Left lung (tissue), 10 donors: ENCODE data around the gene ZNF146. TPM values are rescaled to one million over a fixed set of nuclear protein-coding genes. Genes with fewer than 3 reads are reported as not detected.
A peak's percentile ranks its signal among the peaks of the same experiment; 100 is the strongest.
"Not testable (repeated sequence)": the region's sequence is repeated elsewhere in the genome, so short reads cannot be mapped to it uniquely, and the experiment has no call there.

Experiments used
- ATAC-seq: fragments of 200-7000 bp; cut with Tn5 transposase; one replicate; pipeline ENCODE4 v1.9.1; 2020; ENCODE audit warnings: moderate library complexity
- DNase-seq, 4 donors: peaks; one replicate each; pipeline ENCODE4 v3.0.0-alpha.2; 2013 to 2020
- H3K27ac ChIP-seq, 2 donors: fragments of 200-600 bp; sonication (generic) in 1 of 2; one replicate each; pipeline versions ENCODE4 v1.5.0 to v1.8.0; 2020 to 2021
- H3K27me3 ChIP-seq, 2 donors: fragments of 200-600 bp; sonication (generic) in 1 of 2; one replicate each; pipeline versions ENCODE4 v1.5.0 to v1.8.0; 2020 to 2021
- H3K36me3 ChIP-seq, 2 donors: fragments of 200-600 bp; sonication (generic) in 1 of 2; one replicate each; pipeline versions ENCODE4 v1.5.0 to v1.8.0; 2020 to 2021
- H3K4me1 ChIP-seq, 2 donors: fragments of 200-600 bp; one replicate each; pipeline ENCODE4 v1.8.0; 2021
- H3K4me3 ChIP-seq, 2 donors: fragments of 200-600 bp; sonication (generic) in 1 of 2; one replicate each; pipeline versions ENCODE4 v1.5.0 to v1.8.0; 2020 to 2021; ENCODE audit warnings: mild to moderate bottlenecking in 1 of 2
- H3K9me3 ChIP-seq, 2 donors: fragments of 200-600 bp; sonication (generic) in 1 of 2; one replicate each; pipeline versions ENCODE4 v1.5.0 to v1.8.0; 2020 to 2021
- CTCF ChIP-seq, 2 donors: fragments of 200-600 bp; sonication (generic) in 1 of 2; IDR thresholded peaks; one replicate each; pipeline versions ENCODE4 v1.5.0 to v1.8.0; 2021; ENCODE audit warnings: antibody characterized with exemption in 2 of 2
- intact Hi-C, 2 donors: fragments of 100-400 bp; cut with DNase I; formaldehyde crosslinking; loops; one replicate each; pipeline versions ENCODE4 v1.11.2 to v1.14.2; 2022
- polyA plus RNA-seq, 6 donors: library from polyadenylated mRNA; unstranded; fragments of 120-200 nt; gene quantifications; one replicate each; pipeline ENCODE4 v1.2.1, GENCODE V29; 2013; ENCODE audit not compliant: insufficient read length in 6 of 6
- total RNA-seq, 2 donors: library from RNA; stranded (reverse); fragmentation: NEBNext Ultra II Directional; extraction: Animal tissue kit (Norgen Biotek cat#: 25700); gene quantifications; one replicate each; pipeline ENCODE4 v1.2.1, GENCODE V29; 2021
- donor health status: DM: no; HTN: yes; CAD: no.
- donor health status: DM: no; HTN: no; CAD: no.

ZNF146 gene
- total and polyA plus RNA-seq, 8 donors = 42.8 to 140 (median 117) TPM

GRCh38 chr19:36182612-36183244, 32.2 kb upstream of the ZNF146 start:
- Histone ChIP-seq H3K36me3 (peaks cover 0 to 18% of the 10 kb centered on the region in 2 donors), H3K4me3 (no peak overlapping the region), H3K9me3 (no peaks in the 10 kb centered on the region), H3K4me1 (no peaks in the 10 kb centered on the region), H3K27me3 (no peaks in the 10 kb centered on the region), H3K27ac (no peak overlapping the region)
- intact Hi-C loops = no loop called here
- TF ChIP-seq CTCF (IDR thresholded peaks at IDR 0.05) = no peak
- DNase-seq (no peak), ATAC-seq (peak; percentile 22)

GRCh38 chr19:36183245-36183628, 31.7 kb upstream of the ZNF146 start:
- intact Hi-C loops = no loop called here
- H3K9me3 ChIP-seq = no peaks in the 10 kb centered on the region
- no peak for ATAC-seq
- H3K4me1 ChIP-seq = no peaks in the 10 kb centered on the region
- peaks cover 0 to 18% of the 10 kb centered on the region in 2 donors for H3K36me3 ChIP-seq
- H3K27me3 ChIP-seq = no peaks in the 10 kb centered on the region
- H3K27ac ChIP-seq = no peak overlapping the region
- DNase-seq = no peak
- TF ChIP-seq CTCF (IDR thresholded peaks at IDR 0.05) = no peak
- no peak overlapping the region for H3K4me3 ChIP-seq

DNA sequence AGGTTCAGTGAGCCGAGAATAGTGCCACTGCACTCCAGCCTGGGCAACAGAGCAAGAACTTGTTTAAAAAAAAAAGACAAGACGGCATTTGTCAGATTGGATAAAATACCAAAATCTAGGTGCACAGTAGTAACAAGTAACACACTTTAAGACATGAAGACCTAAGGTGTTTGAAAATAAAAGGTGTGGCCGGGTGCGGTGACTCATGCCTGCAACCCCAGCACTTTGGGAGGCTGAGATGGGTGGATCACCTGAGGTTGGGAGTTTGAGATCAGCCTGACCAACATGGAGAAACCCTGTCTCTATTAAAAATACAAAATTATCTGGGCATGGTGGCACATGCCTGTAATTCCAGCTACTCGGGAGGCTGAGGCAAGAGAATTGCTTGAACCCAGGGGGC, 28.2 kb upstream of the ZNF146 start:
- H3K9me3 ChIP-seq, ATAC-seq: not testable (repeated sequence)

DNA sequence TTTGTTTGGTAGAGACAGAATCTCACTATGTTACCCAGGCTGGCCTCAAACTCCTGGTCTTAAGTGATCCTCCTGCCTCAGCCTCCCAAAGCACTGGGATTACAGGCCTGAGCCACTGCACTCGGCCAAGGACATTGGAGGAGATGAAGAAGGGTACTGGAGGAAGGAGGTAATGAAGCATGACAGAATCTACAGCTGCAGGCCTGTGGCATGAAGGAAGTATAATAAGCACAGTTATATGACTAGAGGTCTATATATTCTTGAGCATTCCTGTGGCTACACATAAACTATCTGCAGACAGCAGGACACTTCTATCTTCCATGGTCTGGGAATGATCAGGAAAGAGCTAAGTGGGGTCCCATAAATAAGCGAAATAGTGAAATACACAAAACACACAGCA, 18.7 kb upstream of the ZNF146 start:
- Histone ChIP-seq H3K27me3 (no peaks in the 10 kb centered on the region), H3K36me3 (peaks cover 0 to 32% of the 10 kb centered on the region in 2 donors), H3K27ac (no peak overlapping the region), H3K4me3 (no peak overlapping the region), H3K9me3 (no peaks in the 10 kb centered on the region), H3K4me1 (no peaks in the 10 kb centered on the region)
- intact Hi-C loops = no loop called here
- no peak for TF ChIP-seq CTCF (IDR thresholded peaks at IDR 0.05)
- DNase-seq (no peak), ATAC-seq (no peak)

More for the DNA sequence above, 28.2 kb upstream of the ZNF146 start:
- H3K36me3 ChIP-seq = peaks cover 0 to 17% of the 10 kb centered on the region in 2 donors
- H3K27ac ChIP-seq, DNase-seq, intact Hi-C loops, H3K4me1 ChIP-seq, H3K27me3 ChIP-seq, H3K4me3 ChIP-seq: not testable (repeated sequence)

DNA sequence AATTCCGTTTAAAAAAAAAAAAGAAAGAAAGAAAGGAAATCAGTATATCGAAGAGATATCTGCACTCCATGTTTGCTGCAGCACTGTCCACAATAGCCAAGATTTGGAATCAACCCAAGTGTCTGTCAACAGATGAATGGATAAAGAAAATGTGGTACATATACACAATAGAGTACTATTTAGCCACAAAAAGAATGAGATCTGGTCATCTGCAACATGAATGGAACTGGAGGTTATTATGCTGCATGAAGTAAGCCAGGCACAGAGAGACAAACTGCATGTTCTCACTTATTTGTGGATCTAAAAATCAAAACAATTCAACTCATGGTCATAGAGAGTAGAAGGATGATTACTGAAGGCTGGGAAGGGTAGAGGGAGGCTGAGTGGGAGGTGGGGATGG, 16.8 kb upstream of the ZNF146 start:
- Histone ChIP-seq H3K27me3 (no peaks in the 10 kb centered on the region), H3K4me3 (no peak overlapping the region), H3K4me1 (no peaks in the 10 kb centered on the region), H3K36me3 (peaks cover 0 to 29% of the 10 kb centered on the region in 2 donors), H3K9me3 (no peaks in the 10 kb centered on the region), H3K27ac (no peak overlapping the region)
- intact Hi-C loops = no loop called here
- ATAC-seq (no peak), DNase-seq (no peak)
- TF ChIP-seq CTCF (IDR thresholded peaks at IDR 0.05) = no peak

- no peaks in the 10 kb centered on the region for H3K4me1 ChIP-seq
- no peak for ATAC-seq
- no peak for DNase-seq
- no peak for TF ChIP-seq CTCF (IDR thresholded peaks at IDR 0.05)
- intact Hi-C loops = no loop called here
- H3K4me3 ChIP-seq = no peak overlapping the region
- no peaks in the 10 kb centered on the region for H3K27me3 ChIP-seq
- H3K9me3 ChIP-seq = no peaks in the 10 kb centered on the region
- peaks cover 0 to 13% of the 10 kb centered on the region in 2 donors for H3K36me3 ChIP-seq
- no peak overlapping the region for H3K27ac ChIP-seq
These were observed 13.2 kb upstream of the ZNF146 start for GRCh38 chr19:36201684-36202083.
